CD4-positive, alpha-beta T cell treated with Interleukin-2 at 100 ng/mL for 4 hours (primary cell): ENCODE results near the gene GDF10.

Experiments
- DNase-seq: peaks from one replicate; pipeline ENCODE4 v3.0.0-alpha.2; 2020; ENCODE audit warnings: low spot score

Gene GDF10

GRCh38 chr10:47294057-47294456, 5.9 kb upstream of the GDF10 start:
- DNase-seq = no peak

- DNase-seq = no peak
Observed at GRCh38 chr10:47294501-47294900, 5.5 kb upstream of the GDF10 start.

- no peak for DNase-seq
Observed at GRCh38 chr10:47295411-47295810, 4.6 kb upstream of the GDF10 start.

- DNase-seq = no peak
Observed at GRCh38 chr10:47296156-47296894, 3.7 kb upstream of the GDF10 start.

GRCh38 chr10:47296941-47297340, 3.1 kb upstream of the GDF10 start:
- no peak for DNase-seq

GRCh38 chr10:47297866-47298540, 2.0 kb upstream of the GDF10 start:
- no peak for DNase-seq

- no peak for DNase-seq
Observed at GRCh38 chr10:47298715-47299114, 1.3 kb upstream of the GDF10 start.

- no peak for DNase-seq
Observed at GRCh38 chr10:47300429-47300931, 483 bp downstream of the GDF10 start.

- no peak for DNase-seq
Observed at GRCh38 chr10:47301833-47302232, 1.8 kb downstream of the GDF10 start.

- no peak for DNase-seq
Observed at GRCh38 chr10:47303105-47303504, 3.1 kb downstream of the GDF10 start.

- DNase-seq = no peak
Observed at GRCh38 chr10:47303866-47304265, 3.9 kb downstream of the GDF10 start.

GRCh38 chr10:47305566-47305965, 5.6 kb downstream of the GDF10 start:
- DNase-seq = no peak

- DNase-seq = no peak
Observed at GRCh38 chr10:47306387-47307210, 6.6 kb downstream of the GDF10 start.

GRCh38 chr10:47307381-47307780, 7.4 kb downstream of the GDF10 start:
- no peak for DNase-seq

- no peak for DNase-seq
Observed at GRCh38 chr10:47308775-47309174, 8.8 kb downstream of the GDF10 start.

GRCh38 chr10:47309408-47310089, 9.6 kb downstream of the GDF10 start:
- DNase-seq = no peak

GRCh38 chr10:47310090-47310505, 10.1 kb downstream of the GDF10 start:
- DNase-seq = no peak

- peak; percentile 53 for DNase-seq
Observed at GRCh38 chr10:47311193-47311931, 11.4 kb downstream of the GDF10 start.

GRCh38 chr10:47311932-47312662, 12.1 kb downstream of the GDF10 start:
- DNase-seq = peak; percentile 82

- no peak for DNase-seq
Observed at GRCh38 chr10:47312663-47312995, 12.6 kb downstream of the GDF10 start.
